ENCODE data around the gene RETREG1. TPM values are rescaled to one million over a fixed set of nuclear protein-coding genes. Genes with fewer than 3 reads are reported as not detected.
"Not testable (repeated sequence)": the region's sequence is repeated elsewhere in the genome, so short reads cannot be mapped to it uniquely, and the experiment has no call there.

Gene RETREG1
- total RNA-seq, 1 donor from 2014 or later: 39.8 TPM

- intact Hi-C loops (cut with micrococcal nuclease): no loop called here
Measured at GRCh38 chr5:16493261-16493660, 123.5 kb downstream of the RETREG1 start.

DNA sequence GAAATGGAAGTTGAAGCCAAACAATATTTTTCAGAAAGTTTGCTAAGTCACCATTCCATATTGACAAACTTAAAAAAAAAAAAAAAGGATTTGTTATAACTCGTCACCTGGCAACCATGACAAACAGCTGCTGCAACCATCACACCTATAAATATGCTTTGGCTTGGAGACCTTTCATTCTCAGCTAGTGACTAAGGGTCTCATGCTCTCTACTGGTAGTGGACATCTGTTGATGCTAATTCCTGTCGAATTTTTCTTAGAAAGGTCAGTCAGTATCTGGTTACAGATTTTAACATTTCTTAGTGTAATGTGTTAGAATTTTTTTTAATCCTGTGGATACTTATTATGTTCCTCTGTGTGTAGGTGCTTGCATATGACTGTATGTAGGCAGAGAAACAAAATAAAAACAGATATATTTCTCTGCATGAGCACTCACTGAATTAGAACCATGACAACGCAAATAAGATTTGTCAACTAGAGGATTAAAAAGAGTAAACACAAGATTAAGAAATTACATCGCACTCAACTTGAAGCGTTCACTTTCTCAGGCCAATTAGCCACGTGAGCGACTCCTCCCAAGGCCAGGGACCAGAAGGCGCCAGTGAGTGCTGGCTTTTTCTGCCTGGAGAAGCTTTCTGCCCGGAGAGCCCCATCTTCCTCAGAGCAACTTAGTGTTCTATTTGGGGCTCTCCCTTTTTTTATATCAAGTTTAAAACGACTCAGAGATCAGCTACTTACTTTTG lies 124.2 kb downstream of the RETREG1 start:
- intact Hi-C loops (cut with micrococcal nuclease): no loop called here

- intact Hi-C loops (cut with micrococcal nuclease): no loop called here
Measured at GRCh38 chr5:16490911-16491310, 125.9 kb downstream of the RETREG1 start.

DNA sequence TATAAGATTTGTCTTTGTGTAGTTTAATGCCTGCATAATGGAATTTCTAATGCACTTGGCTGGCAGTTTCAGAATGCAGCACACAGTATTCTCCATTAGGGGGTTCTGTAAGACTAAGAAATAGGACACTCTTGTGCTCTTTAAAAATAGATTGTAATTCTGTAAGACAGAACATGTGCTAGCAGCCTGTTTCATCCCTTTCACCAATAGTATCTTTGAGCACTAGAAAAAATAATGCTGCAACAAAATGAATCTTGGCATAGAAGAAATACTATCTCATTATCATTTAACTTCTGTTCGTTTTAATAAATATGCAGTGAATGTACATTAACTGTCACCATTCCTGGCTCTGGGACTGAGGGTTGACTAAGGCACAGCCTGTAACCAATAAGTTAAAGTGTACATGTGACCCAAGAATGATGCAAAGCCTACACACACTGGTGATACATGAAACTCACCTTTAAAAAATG lies 127.4 kb downstream of the RETREG1 start:
- intact Hi-C loops (cut with micrococcal nuclease): loop anchor here (1.0 to 5.0 kb wide), 3 partner anchors 63 to 698 kb away; no protein-coding TSS in a partner anchor

DNA sequence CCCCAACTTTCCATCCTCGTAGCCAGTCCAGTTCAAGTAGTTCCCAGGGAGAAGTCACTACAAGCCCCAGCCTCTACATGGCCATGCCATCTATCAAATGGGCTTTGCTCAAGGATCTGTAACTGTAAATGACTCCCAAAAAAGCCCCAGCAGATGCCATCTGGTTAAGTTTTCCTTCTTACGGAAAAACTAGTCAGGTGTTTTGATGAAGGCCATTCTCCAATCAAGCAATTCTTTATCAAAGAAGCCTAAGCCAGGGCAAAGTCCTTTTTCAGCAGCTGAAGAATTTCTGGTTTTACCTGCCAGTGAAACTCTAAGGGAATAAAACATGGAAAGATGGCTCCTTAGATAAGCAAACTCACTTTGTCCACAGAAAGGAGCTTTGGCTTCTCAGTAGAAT lies 129.3 kb downstream of the RETREG1 start:
- intact Hi-C loops (cut with micrococcal nuclease): loop anchor here (5.0 kb wide), 2 partner anchors 65 to 700 kb away; no protein-coding TSS in a partner anchor

DNA sequence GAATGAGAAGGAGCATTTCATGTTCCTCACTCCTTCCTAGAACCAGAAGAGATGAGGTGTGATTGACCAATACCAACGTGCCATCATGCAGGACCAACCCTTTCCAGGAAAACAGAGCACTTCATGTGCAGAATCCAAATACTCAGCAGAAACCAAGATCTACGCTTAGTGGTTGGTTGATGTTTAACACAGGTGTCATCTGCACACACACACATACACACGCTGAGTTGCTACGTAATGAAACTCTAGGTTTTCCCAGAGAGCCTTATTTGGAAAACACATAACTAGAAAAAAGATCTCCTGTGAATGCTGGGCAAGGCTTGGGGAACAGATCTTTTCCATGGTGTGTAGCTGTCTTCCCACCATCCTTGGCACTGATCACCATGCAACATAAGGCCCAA lies 130.1 kb downstream of the RETREG1 start:
- intact Hi-C loops (cut with micrococcal nuclease): loop anchor here (5.0 kb wide), 2 partner anchors 66 to 701 kb away; no protein-coding TSS in a partner anchor

- intact Hi-C loops (cut with micrococcal nuclease): loop anchor here (5.0 kb wide), 2 partner anchors 67 to 702 kb away; no protein-coding TSS in a partner anchor
Measured at GRCh38 chr5:16485656-16486055, 131.1 kb downstream of the RETREG1 start.

DNA sequence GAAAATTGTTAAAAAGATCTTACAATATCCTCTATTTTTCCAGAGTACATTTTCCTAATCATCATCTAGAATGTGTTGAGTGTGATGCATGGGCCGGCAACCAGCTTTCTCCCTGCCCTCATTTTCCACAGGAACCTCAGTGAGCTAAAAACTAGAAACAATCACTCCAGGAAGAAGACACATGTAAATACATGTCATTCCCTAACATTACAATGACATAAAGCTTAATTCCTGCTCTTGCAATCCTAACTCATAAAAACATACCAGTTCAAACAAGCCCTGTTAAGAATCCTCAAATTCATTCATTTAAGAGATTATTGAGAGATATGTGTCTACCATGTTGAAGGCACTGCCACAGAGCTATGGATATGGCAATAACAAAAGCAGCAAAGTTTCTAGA lies 132.7 kb downstream of the RETREG1 start:
- intact Hi-C loops (cut with micrococcal nuclease): no loop called here

DNA sequence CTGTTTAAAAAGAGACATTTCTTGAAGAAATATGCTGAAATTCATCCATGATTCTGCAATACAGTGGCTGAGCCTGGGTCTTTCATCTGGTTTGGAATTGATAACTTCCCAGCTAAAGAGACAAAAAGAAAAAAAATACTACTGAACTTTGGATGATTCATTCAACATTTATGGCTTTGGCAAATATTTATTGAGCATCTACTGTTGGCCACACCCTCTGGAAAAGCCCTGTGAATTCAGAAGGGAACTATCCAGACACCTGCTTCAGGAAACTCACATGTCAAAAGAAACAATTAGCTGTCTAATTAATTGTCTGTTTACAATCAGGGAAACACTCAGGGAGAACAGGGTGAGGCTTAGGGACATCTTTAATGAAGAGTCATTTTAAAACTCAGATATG lies 133.4 kb downstream of the RETREG1 start:
- intact Hi-C loops (cut with micrococcal nuclease): no loop called here

DNA sequence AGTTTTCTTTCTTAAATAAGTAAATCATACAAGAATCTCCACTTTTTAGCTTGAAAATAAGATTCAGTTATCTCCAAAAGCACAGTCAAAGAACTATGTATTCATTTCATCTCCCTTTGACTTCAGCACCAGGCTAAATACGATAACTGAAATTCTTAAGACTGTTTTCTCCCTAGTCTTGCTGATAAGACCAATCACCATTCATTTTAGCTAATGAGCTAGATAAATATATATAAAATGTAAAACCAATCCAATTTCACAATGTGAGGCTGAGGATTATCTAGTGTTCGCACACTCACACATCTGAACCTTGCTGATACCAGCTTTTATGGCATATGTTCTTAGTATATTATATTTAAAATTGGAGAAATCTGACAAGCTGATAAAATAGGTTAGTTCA lies 133.9 kb downstream of the RETREG1 start:
- intact Hi-C loops (cut with micrococcal nuclease): no loop called here

DNA sequence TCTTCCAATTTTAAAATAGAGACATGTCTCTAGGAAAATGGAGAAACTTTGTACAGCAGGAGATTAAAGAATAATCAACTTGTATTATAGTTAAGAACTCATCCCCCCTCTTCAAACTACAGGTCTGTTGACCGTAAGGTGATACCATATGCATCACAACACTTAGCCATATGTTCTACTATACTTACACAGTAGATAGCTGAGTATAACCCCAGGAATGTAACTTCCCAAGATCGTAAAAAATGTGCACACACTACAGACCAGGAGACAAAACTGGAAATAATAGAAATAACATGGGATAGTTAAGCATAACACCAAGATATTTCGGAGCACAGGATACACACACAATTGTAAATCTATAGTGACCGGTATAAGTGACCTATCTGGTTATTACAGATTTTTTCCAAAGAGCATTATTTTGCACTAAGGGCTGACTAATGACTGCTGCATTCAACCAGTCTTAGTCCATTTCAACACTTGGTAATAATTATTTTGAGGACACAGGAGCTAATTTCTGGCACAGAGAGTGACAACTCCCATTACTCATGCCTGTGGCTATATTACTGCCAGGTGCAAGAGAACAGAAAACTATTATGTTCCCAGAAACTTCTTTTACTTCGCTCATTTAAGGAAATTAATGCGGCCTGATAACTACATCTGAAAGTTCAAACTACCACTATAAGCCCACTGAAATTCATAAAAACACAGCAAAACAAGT lies 135.8 kb downstream of the RETREG1 start:
- intact Hi-C loops (cut with micrococcal nuclease): no loop called here

- intact Hi-C loops (cut with micrococcal nuclease): no loop called here
Measured at GRCh38 chr5:16480144-16480543, 136.7 kb downstream of the RETREG1 start.

DNA sequence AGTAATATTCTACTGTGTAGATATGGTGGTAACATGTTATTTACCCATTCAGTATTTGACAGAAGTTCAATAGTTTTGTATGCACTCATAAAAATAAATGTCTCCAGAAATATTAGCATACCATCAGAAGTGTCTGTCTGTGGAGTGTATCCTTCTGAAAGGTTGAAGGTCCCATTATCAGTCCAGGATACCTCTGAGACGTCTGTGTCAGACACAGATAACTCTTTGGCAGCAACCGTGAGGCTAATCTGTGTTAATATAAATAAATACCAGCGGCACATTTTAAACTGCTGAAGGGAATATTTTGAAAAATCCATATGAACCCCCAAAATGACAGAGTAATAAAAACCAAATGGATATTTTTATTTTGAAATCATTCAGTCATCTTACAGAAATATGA lies 139.3 kb downstream of the RETREG1 start:
- intact Hi-C loops (cut with micrococcal nuclease): no loop called here

DNA sequence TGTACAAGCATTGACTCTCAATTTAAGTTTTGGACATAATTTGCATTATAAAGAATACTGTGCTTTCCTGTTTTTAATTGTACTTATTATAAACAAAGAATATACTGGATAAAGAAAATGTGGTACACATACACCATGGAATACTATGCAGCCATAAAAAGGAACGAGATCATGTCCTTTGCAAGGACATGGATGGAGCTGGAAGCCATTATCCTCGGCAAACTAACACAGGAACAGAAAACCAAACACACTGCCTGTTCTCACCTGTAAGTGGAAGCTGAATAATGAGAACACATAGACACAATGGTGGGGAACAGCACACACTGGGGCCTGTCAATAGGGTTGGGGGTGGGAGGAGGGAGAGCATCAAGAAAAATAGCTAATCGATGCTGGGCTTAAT lies 140.4 kb downstream of the RETREG1 start:
- intact Hi-C loops (cut with micrococcal nuclease): not testable (repeated sequence)

DNA sequence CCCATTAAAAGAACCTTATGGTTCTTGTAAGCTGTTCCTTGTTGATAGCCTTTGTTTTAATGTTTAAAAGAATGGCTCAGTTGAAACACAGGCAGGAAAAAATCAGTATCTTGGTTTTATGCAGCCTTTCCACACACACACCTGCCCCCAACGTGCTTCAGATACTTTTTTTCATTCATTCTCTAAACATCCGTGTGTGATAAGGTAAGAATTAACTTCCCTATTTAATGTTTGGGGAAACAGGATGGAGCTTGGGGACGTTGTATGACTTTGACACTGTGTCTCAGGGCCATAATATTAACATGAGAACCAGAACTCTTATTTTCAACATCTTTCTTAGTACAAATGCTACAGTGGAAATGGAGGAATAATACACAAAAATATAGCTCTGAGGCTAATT lies 145.4 kb downstream of the RETREG1 start:
- intact Hi-C loops (cut with micrococcal nuclease): no loop called here

DNA sequence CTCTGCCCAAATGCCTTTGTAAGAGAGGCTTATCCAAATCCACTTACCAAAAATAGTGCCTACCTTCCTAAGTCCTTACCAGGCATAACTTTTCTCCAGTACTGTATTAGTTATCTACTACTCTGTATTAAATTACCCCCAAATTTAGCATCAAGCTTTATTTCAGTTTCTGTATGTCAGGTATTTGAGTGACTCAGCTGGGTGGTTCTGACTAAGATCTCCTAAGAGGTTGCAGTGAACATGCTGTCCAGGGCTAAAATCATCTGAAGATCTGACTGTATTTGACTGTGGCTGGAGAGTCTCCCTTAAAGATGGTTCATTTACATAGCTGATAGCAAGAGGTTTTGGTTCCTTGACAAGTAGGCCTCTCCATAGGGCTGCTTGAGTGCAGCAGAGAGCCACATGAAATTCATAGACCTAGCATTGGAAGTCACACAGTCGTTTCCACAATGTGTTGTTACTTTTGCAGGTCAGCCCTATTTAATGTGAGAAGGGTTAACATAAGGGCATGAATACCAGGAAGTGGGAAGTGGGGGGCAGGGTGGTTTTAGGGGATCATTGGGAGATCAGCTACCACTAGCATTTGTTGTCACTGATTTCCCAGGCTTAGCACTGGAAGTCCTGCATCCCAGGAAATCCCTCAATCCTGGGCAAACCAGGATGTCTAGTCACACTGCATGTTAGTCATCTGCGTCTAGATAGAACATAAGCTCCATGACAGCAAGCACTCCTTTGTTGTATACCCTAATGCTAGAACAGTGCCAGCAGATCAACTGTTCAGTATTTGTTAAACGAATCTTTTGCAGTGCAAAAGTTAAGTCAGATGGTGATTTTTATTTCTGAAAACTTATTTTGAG lies 149.2 kb downstream of the RETREG1 start:
- intact Hi-C loops (cut with micrococcal nuclease): loop anchor here (5.0 to 10.0 kb wide), 3 partner anchors 85 to 1883 kb away; partner anchors contain the start of gene OTULINL

GRCh38 chr5:16465544-16466432 lies 151.0 kb downstream of the RETREG1 start, which contains the start of gene ZNF622:
ZNF622 (minus strand) TSS chr5:16465800; CDS start chr5:16465665, 135 bp downstream.
- intact Hi-C loops (cut with micrococcal nuclease): loop anchor here (1.0 to 10.0 kb wide), 7 partner anchors 9 to 1881 kb away; partner anchors contain the start of genes MYO10, OTULIN and OTULINL

DNA sequence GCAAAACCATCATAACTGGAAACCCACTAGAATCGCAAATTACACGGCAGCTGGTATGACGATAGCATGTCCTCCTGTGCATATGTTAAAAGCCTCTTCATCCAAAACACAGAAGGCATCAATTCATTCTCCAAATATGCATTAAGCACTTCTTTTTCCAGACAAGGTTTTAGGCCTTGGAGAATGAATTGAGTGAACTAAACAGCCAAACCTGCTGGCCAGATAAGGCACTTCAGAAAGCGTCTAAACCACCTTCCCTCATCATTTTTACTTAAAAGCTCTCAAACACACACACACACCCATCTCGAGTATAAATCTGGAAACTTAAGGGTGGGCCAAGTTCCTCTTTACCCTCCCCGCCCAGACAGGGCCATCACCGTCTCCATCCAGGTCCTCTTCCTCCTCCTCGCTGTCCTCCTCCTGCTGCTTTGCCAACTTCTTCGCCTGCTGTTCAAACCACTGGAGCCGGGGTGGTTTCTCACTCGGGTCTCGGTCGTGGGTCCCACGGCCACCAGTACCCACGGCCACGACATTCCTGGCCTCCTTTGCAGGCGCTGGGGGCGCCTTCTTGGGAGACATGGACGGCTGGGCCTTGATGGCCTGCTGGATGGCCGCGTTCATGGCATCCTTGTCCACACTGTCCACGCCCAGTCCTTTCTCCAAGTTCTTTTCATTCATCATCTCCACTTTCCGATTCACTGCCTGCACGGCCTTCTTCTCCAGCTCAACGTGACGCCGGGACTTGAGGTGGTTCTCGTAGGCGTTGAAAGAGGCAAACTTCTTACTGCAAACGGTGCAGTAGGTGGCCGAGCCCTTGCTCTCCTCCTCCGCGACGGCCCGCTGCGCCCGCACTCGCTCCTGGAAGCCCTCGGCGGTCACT lies 151.9 kb downstream of the RETREG1 start:
- intact Hi-C loops (cut with micrococcal nuclease): loop anchor here (1.0 to 10.0 kb wide), 7 partner anchors 9 to 1880 kb away; partner anchors contain the start of genes MYO10, OTULIN and OTULINL

- intact Hi-C loops (cut with micrococcal nuclease): loop anchor here (2.0 to 10.0 kb wide), 2 partner anchors 1799 to 1879 kb away; partner anchors contain the start of genes OTULIN and OTULINL
Measured at GRCh38 chr5:16464231-16464630, 152.6 kb downstream of the RETREG1 start.
